ENCODE measurements around the gene C9orf85.

DNA sequence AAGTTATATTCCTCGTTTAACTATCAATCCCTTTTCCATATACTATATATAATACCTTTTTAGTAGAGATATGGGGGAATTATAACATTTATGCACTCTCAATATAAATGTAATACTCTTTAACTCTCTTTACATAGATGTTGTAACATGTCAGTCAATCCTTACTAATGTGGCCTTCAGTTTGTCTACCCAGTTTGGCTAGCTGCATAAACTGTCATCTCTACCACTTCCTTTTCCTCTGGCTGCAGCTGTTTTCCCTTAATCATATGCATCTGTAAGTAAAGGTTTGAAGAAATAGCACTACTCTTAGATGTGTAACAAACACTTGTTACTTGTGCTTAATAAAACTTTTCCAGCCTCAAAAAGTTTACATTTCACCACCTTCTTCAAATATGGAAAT lies 13.9 kb upstream of the C9orf85 start:
- TF ChIP-seq CTCF (IDR thresholded peaks at IDR 0.05) = no peak
- no peak for TF ChIP-seq EZH2 (IDR thresholded peaks at IDR 0.05; ENCODE audit: borderline replicate concordance, insufficient read depth, low read depth, low read length, poor library complexity, severe bottlenecking)
